ENCODE data around the gene C1QTNF9B. TPM values are rescaled to one million over a fixed set of nuclear protein-coding genes. Genes with fewer than 3 reads are reported as not detected.
"Not testable (repeated sequence)": the region's sequence is repeated elsewhere in the genome, so short reads cannot be mapped to it uniquely, and the experiment has no call there.

The C1QTNF9B gene
- total RNA-seq (2021; fragmentation: NEBNext Ultra II Directional; extraction: Animal tissue kit (Norgen Biotek cat#: 25700)) (not detected in 2 replicates), polyA plus RNA-seq (2011; rRNA removed) (0.09 and 0.11 TPM in 2 replicates), polyA minus RNA-seq (2011; rRNA and poly(A)+ RNA removed) (not detected in 2 replicates)
- polyA plus RNA-seq (2011; cell fraction: cytosol; rRNA removed): 0.34 TPM
- 0.39 TPM for polyA plus RNA-seq (2011; cell fraction: nucleus; rRNA removed)
- polyA plus RNA-seq (2012, experiment 1 of 2): 0.23 to 0.50 TPM (median 0.29 TPM) in 3 of 4 replicates, not detected in the other
- polyA plus RNA-seq (2012, experiment 2 of 2): not detected
- polyA plus RNA-seq (2013, experiment 1 of 2): 0.08 TPM
- polyA plus RNA-seq (2013, experiment 2 of 2): not detected
- polyA minus RNA-seq (2011; cell fraction: cytosol; rRNA and poly(A)+ RNA removed): not detected
- not detected for polyA minus RNA-seq (2011; cell fraction: nucleus; rRNA and poly(A)+ RNA removed)
- long read RNA-seq, experiment 1: 0 reads
- long read RNA-seq, experiment 2: 0 reads

GRCh38 chr13:23897452-23897919, at the start of gene C1QTNF9B:
Gene C1QTNF9B, minus strand, starts transcription at chr13:23897502.
- H3K56ac ChIP-seq (replicated peaks; ENCODE audit: insufficient read length, low read depth, low read length); H2BK120ac ChIP-seq (replicated peaks; ENCODE audit: low read depth, low read length); H3K4me1 ChIP-seq (replicated peaks in 1 of 4; ENCODE audit: control insufficient read depth in 3 of 4, insufficient read depth in 4 of 4, low read length in 3 of 4); H4K8ac ChIP-seq (ENCODE audit: extremely low read depth, insufficient read depth, low read length); H3K4me2 ChIP-seq (ENCODE audit: insufficient read depth in 1 of 2, low read depth in 2 of 2, low read length in 2 of 2); H2AK5ac ChIP-seq (ENCODE audit: low read depth, low read length); H3K79me1 ChIP-seq (ENCODE audit: low read depth, low read length); DNase-seq (ENCODE audit: low read depth in 1 of 2, low spot score in 2 of 2); H3K79me2 ChIP-seq (ENCODE audit: control insufficient read depth in 1 of 2, insufficient read depth in 2 of 2, low read length in 2 of 2); H3K23me2 ChIP-seq (ENCODE audit: low read depth, low read length); H3K9me3 ChIP-seq (ENCODE audit: insufficient read depth in 2 of 2, low read depth in 1 of 2, low read length in 1 of 2); H4K91ac ChIP-seq (replicated peaks; ENCODE audit: insufficient read length, low read length); H2BK12ac ChIP-seq (ENCODE audit: low read depth, low read length); POLR2A ChIA-PET (ENCODE audit: partially characterized antibody); H3K27me3 ChIP-seq (replicated peaks in 1 of 4; ENCODE audit: control insufficient read depth in 3 of 4, extremely low read depth in 1 of 4, insufficient read depth in 3 of 4, low read length in 3 of 4); H2BK20ac ChIP-seq (ENCODE audit: low read length); H2BK15ac ChIP-seq (ENCODE audit: low read length); H3K27ac ChIP-seq (ENCODE audit: low read depth, low read length); H4K5ac ChIP-seq (ENCODE audit: insufficient read length, low read depth, low read length); FAIRE-seq; H3K18ac ChIP-seq (ENCODE audit: extremely low read depth, low read length); H3K4ac ChIP-seq (replicated peaks; ENCODE audit: insufficient read length, low read depth, low read length); H3K14ac ChIP-seq (ENCODE audit: insufficient read length); H2AFZ ChIP-seq (ENCODE audit: low read length); H2BK5ac ChIP-seq (ENCODE audit: low read depth, low read length); H3K9ac ChIP-seq (replicated peaks in 1 of 4; ENCODE audit: extremely low read depth in 1 of 4, low read depth in 3 of 4, low read length in 3 of 4); H4K20me1 ChIP-seq (replicated peaks in 1 of 2; ENCODE audit: control insufficient read depth in 1 of 2, insufficient read depth in 2 of 2, low read length in 2 of 2); H3K36me3 ChIP-seq (ENCODE audit: control insufficient read depth in 2 of 4, insufficient read depth in 4 of 4, low read length in 3 of 4); H3K4me3 ChIP-seq (ENCODE audit: extremely low read depth in 1 of 4, insufficient read depth in 2 of 4, low read depth in 3 of 4, low read length in 4 of 4); H3K23ac ChIP-seq (ENCODE audit: insufficient read length): not testable (repeated sequence)
- 88% methylated on average over 3 of the region's 3 CpGs; no CpG with 5 or more reads in 1 of the 2 experiments for whole genome bisulfite sequencing, 2 experiments (ENCODE audit: extremely low coverage in 1 of 2, insufficient coverage in 1 of 2, insufficient read length in 1 of 2, insufficient replicate concordance in 2 of 2, low coverage in 1 of 2, low lambda C conversion rate in 2 of 2, missing lambda C conversion rate in 1 of 2)
- CTCF ChIA-PET (ENCODE audit: partially characterized antibody): interaction anchor here (0.5 to 1.2 kb wide), 4 partner anchors 8 to 430 kb away, joined by 3 to 4 read pairs (median 4); partner anchors contain the start of gene MIPEP
